ENCODE measurements around the gene CFLAR.
"Not testable (repeated sequence)": the region's sequence is repeated elsewhere in the genome, so short reads cannot be mapped to it uniquely, and the experiment has no call there.

The CFLAR gene

DNA sequence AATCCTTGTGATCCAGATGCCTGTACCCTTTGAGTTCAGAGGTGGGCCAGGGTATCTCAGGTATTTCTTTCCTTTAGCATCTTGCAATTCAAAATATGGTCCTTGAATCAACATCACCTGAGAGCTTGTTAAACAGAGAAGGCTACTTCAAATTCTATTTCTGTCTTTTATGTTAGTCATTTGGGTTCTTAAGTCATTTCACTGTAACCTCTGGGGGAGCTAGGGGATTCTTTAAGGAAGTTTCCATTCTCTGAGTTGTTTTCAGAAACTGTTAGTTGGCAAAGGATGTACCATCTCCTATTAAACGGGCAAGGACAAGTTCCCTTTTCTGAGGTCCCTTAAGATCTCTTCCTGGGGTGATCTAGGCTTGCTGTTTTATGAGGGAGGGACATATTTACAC is 16.6 kb downstream of the CFLAR start:
- Histone ChIP-seq H3K27ac (ENCODE audit: low read depth, low read length) (no peak overlapping the region), H3K9ac (ENCODE audit: low read depth in 1 of 2, low read length in 2 of 2) (no peak overlapping the region), H3K27me3 (ENCODE audit: control insufficient read depth in 1 of 2, insufficient read depth in 2 of 2, low read length in 2 of 2) (no peaks in the 10 kb centered on the region), H3K9me3 (ENCODE audit: control insufficient read depth in 1 of 2, low read length in 2 of 2) (no peaks in the 10 kb centered on the region), H3K4me1 (ENCODE audit: control insufficient read depth in 1 of 2, insufficient read depth in 2 of 2, low read length in 2 of 2) (peaks cover 22 to 34% of the 10 kb centered on the region in 2 donors), H3K36me3 (ENCODE audit: control insufficient read depth in 1 of 2, insufficient read depth in 2 of 2, low read length in 2 of 2) (peaks cover 17 to 42% of the 10 kb centered on the region in 2 donors), H3K4me3 (ENCODE audit: low read depth in 1 of 2, low read length in 2 of 2) (no peak overlapping the region)

- peaks cover 11 to 12% of the 10 kb centered on the region in 2 donors for H3K4me1 ChIP-seq (ENCODE audit: control insufficient read depth in 1 of 2, insufficient read depth in 2 of 2, low read length in 2 of 2)
- no peak overlapping the region for H3K9ac ChIP-seq (ENCODE audit: low read depth in 1 of 2, low read length in 2 of 2)
- peaks cover 31 to 67% of the 10 kb centered on the region in 2 donors for H3K36me3 ChIP-seq (ENCODE audit: control insufficient read depth in 1 of 2, insufficient read depth in 2 of 2, low read length in 2 of 2)
- H3K9me3 ChIP-seq (ENCODE audit: control insufficient read depth in 1 of 2, low read length in 2 of 2), result no peaks in the 10 kb centered on the region
- H3K27ac ChIP-seq (ENCODE audit: low read depth, low read length), result no peak overlapping the region
- no peaks in the 10 kb centered on the region for H3K27me3 ChIP-seq (ENCODE audit: control insufficient read depth in 1 of 2, insufficient read depth in 2 of 2, low read length in 2 of 2)
- no peak overlapping the region for H3K4me3 ChIP-seq (ENCODE audit: low read depth in 1 of 2, low read length in 2 of 2)
Measured at GRCh38 chr2:201135386-201135785, 19.4 kb downstream of the CFLAR start.

- Histone ChIP-seq H3K27me3 (ENCODE audit: control insufficient read depth in 1 of 2, insufficient read depth in 2 of 2, low read length in 2 of 2) (no peaks in the 10 kb centered on the region), H3K36me3 (ENCODE audit: control insufficient read depth in 1 of 2, insufficient read depth in 2 of 2, low read length in 2 of 2) (peaks cover 32 to 71% of the 10 kb centered on the region in 2 donors), H3K9ac (ENCODE audit: low read depth in 1 of 2, low read length in 2 of 2) (no peak overlapping the region), H3K9me3 (ENCODE audit: control insufficient read depth in 1 of 2, low read length in 2 of 2) (no peaks in the 10 kb centered on the region), H3K4me1 (ENCODE audit: control insufficient read depth in 1 of 2, insufficient read depth in 2 of 2, low read length in 2 of 2) (peaks cover 3 to 11% of the 10 kb centered on the region in 2 donors), H3K4me3 (ENCODE audit: low read depth in 1 of 2, low read length in 2 of 2) (no peak overlapping the region), H3K27ac (ENCODE audit: low read depth, low read length) (no peak overlapping the region)
Measured at GRCh38 chr2:201136889-201137321, 20.9 kb downstream of the CFLAR start.

DNA sequence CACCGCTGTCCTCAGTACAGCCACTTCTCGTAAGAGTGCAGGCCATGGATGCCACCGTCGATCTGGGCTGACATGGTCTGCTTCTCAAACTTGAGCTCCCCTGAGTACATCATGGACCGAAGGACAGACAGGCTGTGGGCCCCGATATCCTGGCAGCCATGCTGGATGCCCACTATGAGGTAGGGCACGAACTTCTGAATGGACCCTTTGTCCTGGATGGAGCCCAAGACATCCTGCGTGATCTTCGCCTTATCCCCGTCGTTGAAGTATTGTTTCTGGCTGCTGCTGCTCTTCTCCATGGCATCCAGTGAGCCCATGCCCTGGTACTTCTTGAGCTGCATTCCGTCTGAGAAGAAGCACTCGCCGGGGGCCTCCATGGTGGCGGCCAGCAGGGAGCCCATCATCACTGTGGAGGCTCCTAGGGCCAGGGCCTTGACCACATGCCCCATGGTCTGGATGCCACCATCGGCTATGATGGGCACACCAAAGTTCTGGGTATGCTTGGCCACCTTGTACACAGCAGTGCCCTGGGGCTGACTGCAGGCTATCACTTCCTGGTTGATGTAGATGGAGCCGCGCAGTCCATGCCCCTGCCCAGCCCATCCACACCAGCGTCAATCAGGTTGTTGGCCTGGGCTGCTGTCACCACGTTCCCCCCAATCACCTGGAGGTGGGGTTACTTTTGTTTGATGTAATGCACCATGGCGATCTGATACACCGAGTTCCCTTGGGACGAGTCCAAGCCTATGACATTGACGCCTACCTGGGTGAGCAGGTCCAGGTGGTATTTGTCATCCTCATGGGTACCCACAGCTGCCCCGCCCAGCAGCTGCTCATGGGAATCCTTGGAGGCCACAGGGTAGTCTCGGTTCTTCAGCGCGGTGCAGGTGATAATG is 21.8 kb downstream of the CFLAR start:
- no peaks in the 10 kb centered on the region for H3K9me3 ChIP-seq (ENCODE audit: control insufficient read depth in 1 of 2, low read length in 2 of 2)
- peaks cover 0 to 9% of the 10 kb centered on the region in 2 donors for H3K4me1 ChIP-seq (ENCODE audit: control insufficient read depth in 1 of 2, insufficient read depth in 2 of 2, low read length in 2 of 2)
- H3K27me3 ChIP-seq (ENCODE audit: control insufficient read depth in 1 of 2, insufficient read depth in 2 of 2, low read length in 2 of 2), result no peaks in the 10 kb centered on the region
- H3K4me3 ChIP-seq (ENCODE audit: low read depth in 1 of 2, low read length in 2 of 2), result no peak overlapping the region
- no peak overlapping the region for H3K27ac ChIP-seq (ENCODE audit: low read depth, low read length)
- H3K9ac ChIP-seq (ENCODE audit: low read depth in 1 of 2, low read length in 2 of 2), result no peak overlapping the region
- H3K36me3 ChIP-seq (ENCODE audit: control insufficient read depth in 1 of 2, insufficient read depth in 2 of 2, low read length in 2 of 2), result peaks cover 35 to 71% of the 10 kb centered on the region in 2 donors

GRCh38 chr2:201138401-201138970 is 22.5 kb downstream of the CFLAR start:
- Histone ChIP-seq H3K4me1 (ENCODE audit: control insufficient read depth in 1 of 2, insufficient read depth in 2 of 2, low read length in 2 of 2) (peaks cover 0 to 6% of the 10 kb centered on the region in 2 donors), H3K4me3 (ENCODE audit: low read depth in 1 of 2, low read length in 2 of 2) (no peak overlapping the region), H3K9me3 (ENCODE audit: control insufficient read depth in 1 of 2, low read length in 2 of 2) (no peaks in the 10 kb centered on the region), H3K27me3 (ENCODE audit: control insufficient read depth in 1 of 2, insufficient read depth in 2 of 2, low read length in 2 of 2) (no peaks in the 10 kb centered on the region), H3K27ac (ENCODE audit: low read depth, low read length) (no peak overlapping the region), H3K36me3 (ENCODE audit: control insufficient read depth in 1 of 2, insufficient read depth in 2 of 2, low read length in 2 of 2) (peaks cover 35 to 70% of the 10 kb centered on the region in 2 donors), H3K9ac (ENCODE audit: low read depth in 1 of 2, low read length in 2 of 2) (no peak overlapping the region)

- Histone ChIP-seq H3K4me1 (ENCODE audit: control insufficient read depth in 1 of 2, insufficient read depth in 2 of 2, low read length in 2 of 2) (peaks cover 5 to 12% of the 10 kb centered on the region in 2 donors), H3K36me3 (ENCODE audit: control insufficient read depth in 1 of 2, insufficient read depth in 2 of 2, low read length in 2 of 2) (peaks cover 35 to 69% of the 10 kb centered on the region in 2 donors)
- not testable (repeated sequence) for H3K9me3 ChIP-seq (ENCODE audit: control insufficient read depth in 1 of 2, low read length in 2 of 2); H3K27ac ChIP-seq (ENCODE audit: low read depth, low read length); H3K4me3 ChIP-seq (ENCODE audit: low read depth in 1 of 2, low read length in 2 of 2); H3K27me3 ChIP-seq (ENCODE audit: control insufficient read depth in 1 of 2, insufficient read depth in 2 of 2, low read length in 2 of 2); H3K9ac ChIP-seq (ENCODE audit: low read depth in 1 of 2, low read length in 2 of 2)
Measured at GRCh38 chr2:201138986-201139781, 23.2 kb downstream of the CFLAR start.

- peaks cover 12% of the 10 kb centered on the region in 2 donors for H3K4me1 ChIP-seq (ENCODE audit: control insufficient read depth in 1 of 2, insufficient read depth in 2 of 2, low read length in 2 of 2)
- H3K9me3 ChIP-seq (ENCODE audit: control insufficient read depth in 1 of 2, low read length in 2 of 2), result no peaks in the 10 kb centered on the region
- H3K4me3 ChIP-seq (ENCODE audit: low read depth in 1 of 2, low read length in 2 of 2), result no peak overlapping the region
- no peaks in the 10 kb centered on the region for H3K27me3 ChIP-seq (ENCODE audit: control insufficient read depth in 1 of 2, insufficient read depth in 2 of 2, low read length in 2 of 2)
- no peak overlapping the region for H3K9ac ChIP-seq (ENCODE audit: low read depth in 1 of 2, low read length in 2 of 2)
- no peak overlapping the region for H3K27ac ChIP-seq (ENCODE audit: low read depth, low read length)
- H3K36me3 ChIP-seq (ENCODE audit: control insufficient read depth in 1 of 2, insufficient read depth in 2 of 2, low read length in 2 of 2), result peaks cover 34 to 68% of the 10 kb centered on the region in 2 donors
Measured at GRCh38 chr2:201139836-201140604, 24.1 kb downstream of the CFLAR start.

- H3K4me3 ChIP-seq (ENCODE audit: low read depth in 1 of 2, low read length in 2 of 2), result no peak overlapping the region
- H3K36me3 ChIP-seq (ENCODE audit: control insufficient read depth in 1 of 2, insufficient read depth in 2 of 2, low read length in 2 of 2), result peaks cover 11 to 36% of the 10 kb centered on the region in 2 donors
- H3K4me1 ChIP-seq (ENCODE audit: control insufficient read depth in 1 of 2, insufficient read depth in 2 of 2, low read length in 2 of 2), result peaks cover 18 to 35% of the 10 kb centered on the region in 2 donors
- no peaks in the 10 kb centered on the region for H3K9me3 ChIP-seq (ENCODE audit: control insufficient read depth in 1 of 2, low read length in 2 of 2)
- no peaks in the 10 kb centered on the region for H3K27me3 ChIP-seq (ENCODE audit: control insufficient read depth in 1 of 2, insufficient read depth in 2 of 2, low read length in 2 of 2)
- H3K27ac ChIP-seq (ENCODE audit: low read depth, low read length), result peak overlapping the region; percentile 26
- no peak overlapping the region for H3K9ac ChIP-seq (ENCODE audit: low read depth in 1 of 2, low read length in 2 of 2)
Measured at GRCh38 chr2:201144101-201145051, 28.4 kb downstream of the CFLAR start.

Data from duodenal mucosa (tissue), 2 donors.